LNCAP (cell line): ENCODE measurements around the gene CALN1.

ENCODE experiments used
- TF ChIP-seq, protein P1 (sequence below): fragments of 450-650 bp; IDR thresholded peaks from 2 replicates; pipeline ENCODE4 v1.5.1; 2017; ENCODE audit warnings: mild to moderate bottlenecking

Gene CALN1

DNA sequence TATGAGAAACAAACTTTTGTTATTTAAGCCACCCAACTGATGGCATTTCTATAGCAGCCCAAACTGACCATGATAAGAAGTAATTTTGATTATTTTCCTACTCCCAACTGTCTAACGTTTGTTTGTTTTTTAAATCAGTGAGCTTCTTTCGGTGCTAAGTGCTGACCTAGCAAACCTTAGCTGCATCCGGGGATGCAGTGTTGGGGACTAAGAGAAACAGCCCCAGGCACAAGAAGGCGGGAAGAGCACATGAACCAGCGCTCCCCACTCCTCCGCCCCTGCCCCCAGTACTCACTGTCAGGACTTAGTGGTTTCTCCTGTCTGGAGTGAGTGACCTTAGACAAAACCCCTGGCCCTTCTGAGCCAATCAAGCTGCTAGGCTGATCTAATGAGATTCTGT, 168.8 kb downstream of the CALN1 start:
- TF ChIP-seq, protein P1, sequence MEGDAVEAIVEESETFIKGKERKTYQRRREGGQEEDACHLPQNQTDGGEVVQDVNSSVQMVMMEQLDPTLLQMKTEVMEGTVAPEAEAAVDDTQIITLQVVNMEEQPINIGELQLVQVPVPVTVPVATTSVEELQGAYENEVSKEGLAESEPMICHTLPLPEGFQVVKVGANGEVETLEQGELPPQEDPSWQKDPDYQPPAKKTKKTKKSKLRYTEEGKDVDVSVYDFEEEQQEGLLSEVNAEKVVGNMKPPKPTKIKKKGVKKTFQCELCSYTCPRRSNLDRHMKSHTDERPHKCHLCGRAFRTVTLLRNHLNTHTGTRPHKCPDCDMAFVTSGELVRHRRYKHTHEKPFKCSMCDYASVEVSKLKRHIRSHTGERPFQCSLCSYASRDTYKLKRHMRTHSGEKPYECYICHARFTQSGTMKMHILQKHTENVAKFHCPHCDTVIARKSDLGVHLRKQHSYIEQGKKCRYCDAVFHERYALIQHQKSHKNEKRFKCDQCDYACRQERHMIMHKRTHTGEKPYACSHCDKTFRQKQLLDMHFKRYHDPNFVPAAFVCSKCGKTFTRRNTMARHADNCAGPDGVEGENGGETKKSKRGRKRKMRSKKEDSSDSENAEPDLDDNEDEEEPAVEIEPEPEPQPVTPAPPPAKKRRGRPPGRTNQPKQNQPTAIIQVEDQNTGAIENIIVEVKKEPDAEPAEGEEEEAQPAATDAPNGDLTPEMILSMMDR, result no peak

GRCh38 chr7:72235351-72235750, 176.8 kb downstream of the CALN1 start:
- TF ChIP-seq, protein P1, result no peak

DNA sequence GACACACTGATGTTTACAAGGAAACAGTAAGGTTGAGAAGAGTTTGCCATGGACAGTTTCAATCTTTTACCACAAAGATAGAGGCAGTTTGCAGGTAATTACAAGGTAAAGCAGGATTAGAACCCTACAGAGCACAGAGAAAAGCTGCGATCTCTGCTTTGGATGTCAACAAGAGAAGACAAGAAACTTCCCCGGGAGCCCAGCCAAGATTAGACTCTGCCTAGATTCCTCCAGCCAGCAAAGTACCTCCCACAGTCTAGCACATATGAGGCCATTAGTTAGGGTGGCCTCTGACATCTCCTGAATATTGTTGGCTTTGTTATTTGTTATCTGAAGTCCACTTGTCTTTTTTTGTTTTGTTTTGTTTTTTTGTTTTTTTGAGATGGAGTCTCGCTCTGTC, 178.1 kb downstream of the CALN1 start:
- TF ChIP-seq, protein P1, result no peak

GRCh38 chr7:72230281-72230680, 181.9 kb downstream of the CALN1 start:
- TF ChIP-seq, protein P1, result no peak

DNA sequence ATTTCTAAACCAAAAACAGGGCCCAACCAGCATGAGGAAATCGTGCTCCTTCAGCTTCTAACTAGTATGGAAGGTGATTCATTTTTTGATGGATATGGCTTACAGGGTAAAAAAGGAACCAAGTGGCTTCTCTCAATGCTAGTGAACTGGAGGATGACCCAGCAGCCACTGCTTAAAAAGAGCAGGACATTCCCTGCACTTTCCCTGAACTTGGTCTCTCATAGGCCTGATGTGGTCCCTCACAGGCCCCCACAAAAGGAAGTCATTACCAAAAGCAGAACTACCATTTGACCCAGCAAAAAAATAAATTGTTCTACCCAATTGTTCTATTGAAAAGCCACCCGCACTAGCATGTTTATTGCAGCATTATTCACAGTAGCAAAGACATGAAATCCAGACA, 188.8 kb downstream of the CALN1 start:
- TF ChIP-seq, protein P1, result no peak

- TF ChIP-seq, protein P1, result no peak
These were observed 190.0 kb downstream of the CALN1 start for GRCh38 chr7:72222136-72222535.

GRCh38 chr7:72219500-72219899, 192.6 kb downstream of the CALN1 start:
- TF ChIP-seq, protein P1, result no peak

DNA sequence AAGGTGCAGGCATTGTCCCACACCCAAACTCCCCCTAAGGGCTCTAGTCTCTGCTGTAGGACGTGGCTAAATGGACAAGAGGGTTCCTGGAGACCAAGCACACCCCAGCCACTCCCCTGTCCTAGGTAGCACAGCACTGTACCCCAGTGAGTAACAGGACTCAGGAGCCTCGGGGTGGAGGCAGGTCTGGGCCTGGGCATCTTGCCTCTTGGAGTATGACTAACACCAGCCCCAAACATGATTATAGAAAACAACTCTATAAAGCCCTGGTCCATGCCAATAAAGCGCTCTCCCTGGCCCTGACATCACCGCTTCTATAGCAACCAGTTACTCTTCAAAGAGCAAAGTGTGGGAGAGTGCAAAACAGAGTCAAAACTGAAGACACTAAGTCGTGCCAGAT, 195.0 kb downstream of the CALN1 start:
- TF ChIP-seq, protein P1, result no peak
